ENCODE measurements around the gene RIBC2. TPM values are rescaled to one million over a fixed set of nuclear protein-coding genes. Genes with fewer than 3 reads are reported as not detected.
"Not testable (repeated sequence)": the region's sequence is repeated elsewhere in the genome, so short reads cannot be mapped to it uniquely, and the experiment has no call there.

The RIBC2 gene, protein sequence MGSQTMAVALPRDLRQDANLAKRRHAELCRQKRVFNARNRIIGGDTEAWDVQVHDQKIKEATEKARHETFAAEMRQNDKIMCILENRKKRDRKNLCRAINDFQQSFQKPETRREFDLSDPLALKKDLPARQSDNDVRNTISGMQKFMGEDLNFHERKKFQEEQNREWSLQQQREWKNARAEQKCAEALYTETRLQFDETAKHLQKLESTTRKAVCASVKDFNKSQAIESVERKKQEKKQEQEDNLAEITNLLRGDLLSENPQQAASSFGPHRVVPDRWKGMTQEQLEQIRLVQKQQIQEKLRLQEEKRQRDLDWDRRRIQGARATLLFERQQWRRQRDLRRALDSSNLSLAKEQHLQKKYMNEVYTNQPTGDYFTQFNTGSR
- total RNA-seq: 0.69 and 2.7 TPM in 2 replicates

DNA sequence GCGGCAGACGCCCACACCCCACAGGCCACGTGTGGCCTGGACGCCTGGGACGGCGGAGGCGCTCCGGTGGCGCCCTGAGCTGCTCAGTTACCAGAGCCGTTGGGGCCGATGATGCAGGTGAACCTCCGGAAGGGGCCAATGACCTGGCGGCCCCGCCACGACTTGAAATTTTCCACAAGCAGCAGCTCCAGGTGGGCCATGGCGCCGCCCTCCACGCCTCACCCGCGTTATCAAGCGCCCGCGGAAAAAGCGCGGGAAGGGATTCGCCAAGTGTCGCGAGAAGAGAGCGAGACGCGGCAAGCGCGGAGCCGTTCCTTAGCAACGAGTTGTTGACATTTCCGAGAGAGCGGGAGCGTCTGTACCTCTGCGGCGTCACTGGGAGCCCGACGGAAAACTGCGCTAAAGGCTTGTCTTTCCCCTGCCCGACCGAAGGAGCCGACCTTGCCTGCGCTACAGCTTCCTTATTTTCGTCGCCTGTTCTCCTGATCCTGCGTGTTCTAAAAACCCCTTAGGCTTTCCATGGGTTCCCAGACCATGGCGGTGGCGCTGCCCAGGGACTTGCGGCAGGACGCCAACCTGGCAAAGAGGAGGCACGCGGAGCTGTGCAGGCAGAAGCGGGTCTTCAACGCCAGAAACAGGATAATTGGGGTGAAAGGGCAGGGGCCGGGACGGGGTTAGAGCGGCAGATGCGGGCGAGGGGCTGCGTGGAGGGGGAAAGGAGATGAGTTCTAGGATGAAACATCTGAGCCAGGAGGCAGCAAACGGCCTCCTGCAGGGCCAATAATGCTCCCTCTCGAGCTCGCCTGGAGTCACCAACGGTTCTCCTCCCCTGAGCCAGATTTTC, at the start of gene RIBC2, which contains the start of gene SMC1B:
RIBC2 (plus strand) TSS at position 326 of the 844 bp plus-strand sequence; CDS start at position 520, 194 bp downstream.
SMC1B (minus strand) TSS at position 232 of the 844 bp plus-strand sequence; CDS start at position 200, 32 bp downstream.
- TF ChIP-seq, protein P1, sequence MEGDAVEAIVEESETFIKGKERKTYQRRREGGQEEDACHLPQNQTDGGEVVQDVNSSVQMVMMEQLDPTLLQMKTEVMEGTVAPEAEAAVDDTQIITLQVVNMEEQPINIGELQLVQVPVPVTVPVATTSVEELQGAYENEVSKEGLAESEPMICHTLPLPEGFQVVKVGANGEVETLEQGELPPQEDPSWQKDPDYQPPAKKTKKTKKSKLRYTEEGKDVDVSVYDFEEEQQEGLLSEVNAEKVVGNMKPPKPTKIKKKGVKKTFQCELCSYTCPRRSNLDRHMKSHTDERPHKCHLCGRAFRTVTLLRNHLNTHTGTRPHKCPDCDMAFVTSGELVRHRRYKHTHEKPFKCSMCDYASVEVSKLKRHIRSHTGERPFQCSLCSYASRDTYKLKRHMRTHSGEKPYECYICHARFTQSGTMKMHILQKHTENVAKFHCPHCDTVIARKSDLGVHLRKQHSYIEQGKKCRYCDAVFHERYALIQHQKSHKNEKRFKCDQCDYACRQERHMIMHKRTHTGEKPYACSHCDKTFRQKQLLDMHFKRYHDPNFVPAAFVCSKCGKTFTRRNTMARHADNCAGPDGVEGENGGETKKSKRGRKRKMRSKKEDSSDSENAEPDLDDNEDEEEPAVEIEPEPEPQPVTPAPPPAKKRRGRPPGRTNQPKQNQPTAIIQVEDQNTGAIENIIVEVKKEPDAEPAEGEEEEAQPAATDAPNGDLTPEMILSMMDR (conservative IDR thresholded peaks at IDR 0.05; ENCODE audit: low read depth, low read length): no peak
- DNase-seq (ENCODE audit: low read depth): peak; percentile 1
- H3K4me3 ChIP-seq (ENCODE audit: low read depth, low read length): peak within 1 kb of the TSS; percentile 60

DNA sequence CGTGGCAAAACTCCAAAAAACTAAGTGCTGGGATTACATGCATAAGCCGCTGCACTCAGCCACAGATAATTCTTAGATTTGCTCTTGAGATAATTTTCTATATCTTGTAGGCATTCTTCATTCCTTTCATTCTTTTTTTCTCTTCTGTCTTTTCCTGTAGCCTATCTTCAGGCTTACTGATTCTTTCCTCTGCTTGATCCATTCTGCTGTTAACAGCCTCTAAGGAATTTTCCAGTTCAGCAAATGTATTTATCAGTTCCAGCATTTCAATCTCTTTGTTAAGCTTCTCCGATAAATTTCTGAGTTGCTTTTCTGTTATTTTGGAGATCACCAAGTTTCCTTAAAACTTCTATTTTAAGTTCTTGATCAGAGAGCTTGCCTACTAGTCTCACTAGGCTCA, 46.8 kb upstream of the RIBC2 start:
- TF ChIP-seq, protein P1 (conservative IDR thresholded peaks at IDR 0.05; ENCODE audit: low read depth, low read length): no peak
- DNase-seq (ENCODE audit: low read depth): no peak
- H3K4me3 ChIP-seq (ENCODE audit: low read depth, low read length): no peak overlapping the region

DNA sequence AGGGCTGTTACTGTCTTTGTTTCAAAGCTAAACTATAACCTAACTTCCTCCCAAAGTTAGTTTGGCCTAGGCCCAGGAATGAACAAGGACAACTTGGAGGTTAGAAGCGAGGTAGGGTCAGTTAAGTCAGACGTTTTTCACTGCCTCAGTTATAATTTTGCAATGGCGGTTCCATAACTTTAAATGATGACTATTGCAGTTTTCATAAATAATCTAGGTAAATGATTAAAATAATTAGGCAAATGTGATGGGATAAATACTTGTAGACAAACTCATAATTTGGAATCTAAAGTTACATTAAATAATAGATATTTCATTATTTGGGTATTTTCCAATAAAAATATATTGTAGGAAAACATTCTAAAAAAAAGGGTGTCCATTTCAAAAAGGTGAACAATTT, 39.9 kb upstream of the RIBC2 start:
- not testable (repeated sequence) for DNase-seq (ENCODE audit: low read depth); H3K4me3 ChIP-seq (ENCODE audit: low read depth, low read length)

DNA sequence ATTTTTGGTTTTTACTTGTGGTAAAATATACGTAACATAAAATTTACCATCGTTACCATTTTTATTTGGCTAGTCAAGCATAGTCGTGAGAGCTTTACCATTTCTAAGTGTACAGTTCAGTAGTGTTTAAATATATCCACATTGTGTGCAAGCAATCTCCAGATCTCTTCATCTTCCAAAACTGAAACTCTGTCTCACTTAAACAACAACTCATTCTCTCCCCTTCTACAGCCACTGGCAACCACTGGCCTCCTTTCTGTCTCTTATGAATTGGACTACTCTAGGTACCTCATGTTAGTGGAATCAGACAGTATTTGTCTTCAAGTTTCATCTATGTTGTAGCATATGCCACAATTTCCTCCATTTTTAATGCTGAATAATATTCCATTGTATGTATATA, 37.5 kb upstream of the RIBC2 start:
- TF ChIP-seq, protein P1 (conservative IDR thresholded peaks at IDR 0.05; ENCODE audit: low read depth, low read length): no peak
- no peak overlapping the region for H3K4me3 ChIP-seq (ENCODE audit: low read depth, low read length)
- DNase-seq (ENCODE audit: low read depth): no peak

DNA sequence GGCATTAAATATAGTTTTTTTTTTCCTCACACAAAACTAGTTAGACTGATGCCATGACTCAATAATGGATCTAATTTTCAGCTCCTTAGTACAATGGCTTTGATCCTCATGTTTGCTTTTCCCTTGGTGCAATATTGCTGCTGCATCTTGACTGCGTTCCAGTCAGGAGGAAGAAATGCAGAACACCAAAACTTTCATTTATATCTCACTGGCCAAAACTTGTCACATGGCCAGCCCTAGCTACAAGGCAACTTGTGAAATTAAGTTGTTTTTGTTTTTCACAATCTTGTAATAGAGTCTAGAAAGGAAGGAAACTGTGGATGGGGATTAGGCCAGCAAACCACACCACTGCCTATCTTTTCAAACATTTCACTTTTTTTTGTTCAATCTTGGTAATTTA, 36.8 kb upstream of the RIBC2 start:
- TF ChIP-seq, protein P1 (conservative IDR thresholded peaks at IDR 0.05; ENCODE audit: low read depth, low read length): no peak
- no peak for DNase-seq (ENCODE audit: low read depth)
- H3K4me3 ChIP-seq (ENCODE audit: low read depth, low read length): no peak overlapping the region

DNA sequence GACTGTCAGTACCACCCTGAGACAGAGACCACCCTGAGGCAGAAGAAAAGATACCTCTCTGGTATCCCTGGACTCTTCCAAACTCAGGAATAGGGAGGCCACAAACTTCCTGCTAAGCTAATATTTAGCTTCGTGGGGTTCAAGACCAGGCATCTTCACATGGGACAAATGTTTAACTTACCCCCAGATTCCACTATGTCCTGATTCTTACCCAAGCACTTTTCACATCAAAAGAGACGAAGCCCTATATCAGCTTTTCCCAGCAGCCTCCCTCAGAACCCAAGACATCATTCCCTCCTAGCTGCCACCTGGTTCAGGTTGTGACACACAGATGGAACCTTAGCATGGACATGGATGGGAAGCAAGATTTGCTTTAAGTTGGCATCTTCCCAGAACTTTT, 32.1 kb upstream of the RIBC2 start:
- TF ChIP-seq, protein P1 (conservative IDR thresholded peaks at IDR 0.05; ENCODE audit: low read depth, low read length): no peak
- no peak overlapping the region for H3K4me3 ChIP-seq (ENCODE audit: low read depth, low read length)
- no peak for DNase-seq (ENCODE audit: low read depth)

DNA sequence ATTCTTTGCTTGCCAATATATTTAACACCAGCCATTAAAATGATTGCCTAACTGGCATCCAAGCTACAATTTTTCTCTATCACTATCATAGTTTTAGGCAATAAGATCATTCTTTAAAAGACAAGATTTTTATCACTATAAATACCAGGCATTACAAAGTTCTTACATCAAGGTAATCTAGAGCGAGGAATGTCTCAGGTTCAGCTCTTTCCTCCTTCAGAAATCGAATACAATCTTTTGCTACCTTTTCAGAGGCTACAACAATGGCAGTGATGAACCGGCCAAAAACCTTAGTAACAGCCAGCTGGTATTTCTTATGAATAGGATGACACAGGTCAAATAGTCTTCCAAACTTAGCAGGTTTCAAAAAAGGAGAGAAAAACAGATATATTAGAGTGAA, 23.9 kb upstream of the RIBC2 start:
- TF ChIP-seq, protein P1 (conservative IDR thresholded peaks at IDR 0.05; ENCODE audit: low read depth, low read length): no peak
- no peak for DNase-seq (ENCODE audit: low read depth)
- H3K4me3 ChIP-seq (ENCODE audit: low read depth, low read length): no peak overlapping the region

All from epithelial cell of proximal tubule (primary cell).